Subcutaneous adipose tissue (tissue), 4 donors: ENCODE measurements around the gene PRIMA1. TPM values are rescaled to one million over a fixed set of nuclear protein-coding genes. Genes with fewer than 3 reads are reported as not detected.

ENCODE experiments used
- total RNA-seq, 4 donors: library from RNA; depleted of rRNA; stranded (reverse); fragments of >200 nt; gene quantifications; one replicate each; pipeline ENCODE4 v1.1.0, GENCODE V29; 2016
- TF ChIP-seq, protein P1 (sequence below): fragments of 450-650 bp; IDR thresholded peaks from one replicate; pipeline ENCODE4 v1.5.1; 2016; ENCODE audit warnings: low read depth, mild to moderate bottlenecking, control low read depth, antibody characterized with exemption, moderate library complexity

PRIMA1 gene
- total RNA-seq, 4 donors from 2014 or later = 0.51 to 1.3 (median 0.80) TPM

DNA sequence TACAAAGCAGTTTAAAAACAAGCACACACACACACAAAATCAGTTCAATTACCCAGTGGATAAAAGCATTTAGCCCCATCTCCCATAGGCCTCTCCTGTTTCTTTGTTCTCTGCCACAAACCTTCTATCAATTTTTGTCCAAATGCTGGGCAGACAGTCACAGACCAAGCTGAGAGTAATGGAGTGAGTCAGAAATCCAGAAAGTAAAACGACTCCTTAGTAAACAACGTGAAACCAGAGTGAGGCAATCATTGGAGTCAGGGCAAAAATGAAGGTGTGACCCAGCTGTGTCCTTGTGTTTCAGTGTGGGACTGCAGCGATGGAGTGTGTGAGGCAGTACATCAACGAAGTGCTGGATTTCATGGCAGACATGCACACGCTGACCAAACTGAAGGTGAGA lies 102.0 kb downstream of the PRIMA1 start:
- TF ChIP-seq, protein P1, sequence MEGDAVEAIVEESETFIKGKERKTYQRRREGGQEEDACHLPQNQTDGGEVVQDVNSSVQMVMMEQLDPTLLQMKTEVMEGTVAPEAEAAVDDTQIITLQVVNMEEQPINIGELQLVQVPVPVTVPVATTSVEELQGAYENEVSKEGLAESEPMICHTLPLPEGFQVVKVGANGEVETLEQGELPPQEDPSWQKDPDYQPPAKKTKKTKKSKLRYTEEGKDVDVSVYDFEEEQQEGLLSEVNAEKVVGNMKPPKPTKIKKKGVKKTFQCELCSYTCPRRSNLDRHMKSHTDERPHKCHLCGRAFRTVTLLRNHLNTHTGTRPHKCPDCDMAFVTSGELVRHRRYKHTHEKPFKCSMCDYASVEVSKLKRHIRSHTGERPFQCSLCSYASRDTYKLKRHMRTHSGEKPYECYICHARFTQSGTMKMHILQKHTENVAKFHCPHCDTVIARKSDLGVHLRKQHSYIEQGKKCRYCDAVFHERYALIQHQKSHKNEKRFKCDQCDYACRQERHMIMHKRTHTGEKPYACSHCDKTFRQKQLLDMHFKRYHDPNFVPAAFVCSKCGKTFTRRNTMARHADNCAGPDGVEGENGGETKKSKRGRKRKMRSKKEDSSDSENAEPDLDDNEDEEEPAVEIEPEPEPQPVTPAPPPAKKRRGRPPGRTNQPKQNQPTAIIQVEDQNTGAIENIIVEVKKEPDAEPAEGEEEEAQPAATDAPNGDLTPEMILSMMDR = no peak

DNA sequence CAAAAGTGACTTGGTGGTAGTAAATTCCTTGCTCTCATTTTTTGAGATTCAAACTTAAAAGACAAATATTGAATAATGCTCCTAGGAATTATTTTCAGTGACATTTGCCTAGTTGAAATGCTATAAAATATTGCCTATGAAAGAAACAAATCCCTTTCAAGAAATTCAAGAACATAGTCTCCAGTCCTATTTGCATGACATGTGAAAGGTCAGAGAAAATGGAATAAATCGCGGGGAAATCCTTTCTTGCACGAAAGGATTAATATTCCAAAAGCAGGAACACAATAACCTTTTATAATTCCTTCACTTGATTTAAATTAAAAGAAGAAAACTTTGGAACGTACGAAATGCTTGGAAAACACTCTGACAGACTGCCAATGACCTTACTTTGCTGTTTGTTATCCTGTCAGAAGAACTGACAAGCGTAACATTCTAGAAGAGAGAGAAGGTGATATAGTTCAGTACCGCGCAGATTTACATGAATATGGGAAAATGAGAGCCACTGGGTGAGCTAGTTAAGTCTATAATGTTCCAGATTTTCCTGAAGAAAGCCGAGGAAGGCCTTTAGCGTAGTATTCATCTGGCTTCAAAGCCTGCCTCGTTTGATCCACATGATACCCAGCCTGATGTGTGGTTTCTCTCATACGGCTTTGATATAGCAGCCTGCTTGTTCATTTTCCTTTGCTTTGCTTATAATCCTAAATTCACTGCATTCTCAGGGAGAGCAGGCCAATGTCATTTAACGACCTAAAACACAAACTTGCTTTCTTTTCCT lies 103.0 kb downstream of the PRIMA1 start:
- TF ChIP-seq, protein P1 = no peak

DNA sequence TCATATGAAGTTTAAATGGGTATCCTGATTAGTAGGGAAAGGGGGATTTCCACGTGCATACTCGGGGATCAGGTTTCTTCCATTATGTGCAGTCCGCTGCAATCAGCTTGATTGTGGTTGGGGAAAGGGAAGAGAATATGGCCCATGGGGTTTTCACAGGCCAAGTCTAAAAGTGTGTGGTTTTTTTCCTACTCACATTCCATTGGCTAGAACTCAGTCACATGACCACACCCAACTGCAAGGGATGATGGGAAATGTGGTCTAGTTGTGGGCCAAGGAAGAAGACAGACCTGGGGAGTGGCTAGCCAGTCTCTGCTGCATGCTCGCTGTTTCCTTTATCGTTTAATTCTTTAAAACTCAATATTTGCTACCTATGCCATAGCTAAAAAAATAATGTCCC lies 105.1 kb downstream of the PRIMA1 start:
- TF ChIP-seq, protein P1 = no peak

DNA sequence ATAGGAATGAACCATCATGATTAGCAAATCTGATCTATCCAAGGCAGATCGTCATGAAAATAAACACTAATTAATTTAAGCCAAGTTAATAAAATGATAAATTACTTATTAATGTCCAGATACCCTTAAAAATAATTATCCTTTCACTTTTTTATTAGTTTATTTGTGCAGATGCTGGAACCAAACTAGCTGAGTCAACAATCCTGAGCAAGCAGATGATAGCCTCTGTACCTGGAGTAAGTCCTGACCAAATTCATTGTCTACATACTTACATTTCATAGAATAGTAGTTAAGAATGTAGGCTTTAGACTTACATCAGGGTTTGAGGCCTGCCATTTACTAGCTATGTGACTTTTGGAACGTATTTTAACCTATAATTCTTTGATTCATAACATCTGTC lies 105.8 kb downstream of the PRIMA1 start:
- TF ChIP-seq, protein P1 = no peak

DNA sequence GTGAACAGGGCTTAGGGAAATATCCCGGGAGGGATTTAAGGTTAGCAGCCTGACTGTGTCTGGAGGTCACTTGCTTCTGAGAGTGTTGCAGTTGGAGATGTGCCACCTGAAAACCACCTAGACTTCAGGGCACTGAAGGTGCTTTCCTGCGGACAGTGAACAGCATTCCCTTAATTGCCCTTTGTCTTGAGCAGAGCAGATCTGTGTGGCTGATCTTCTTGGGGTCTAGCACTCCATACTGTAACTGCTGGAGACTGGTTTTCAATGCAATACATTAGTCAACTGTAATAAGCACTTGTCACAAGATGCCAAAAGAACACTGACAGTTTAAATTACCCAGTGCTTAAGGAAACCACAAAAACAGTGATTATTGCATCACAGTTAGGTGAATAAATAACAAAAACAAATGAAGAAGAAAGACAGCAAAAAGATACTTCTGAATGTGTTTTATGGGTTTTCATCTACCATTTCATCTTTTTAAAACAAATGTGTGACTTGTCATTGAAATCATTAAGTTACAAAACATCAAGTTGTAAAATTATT lies 111.8 kb downstream of the PRIMA1 start:
- TF ChIP-seq, protein P1 = no peak

DNA sequence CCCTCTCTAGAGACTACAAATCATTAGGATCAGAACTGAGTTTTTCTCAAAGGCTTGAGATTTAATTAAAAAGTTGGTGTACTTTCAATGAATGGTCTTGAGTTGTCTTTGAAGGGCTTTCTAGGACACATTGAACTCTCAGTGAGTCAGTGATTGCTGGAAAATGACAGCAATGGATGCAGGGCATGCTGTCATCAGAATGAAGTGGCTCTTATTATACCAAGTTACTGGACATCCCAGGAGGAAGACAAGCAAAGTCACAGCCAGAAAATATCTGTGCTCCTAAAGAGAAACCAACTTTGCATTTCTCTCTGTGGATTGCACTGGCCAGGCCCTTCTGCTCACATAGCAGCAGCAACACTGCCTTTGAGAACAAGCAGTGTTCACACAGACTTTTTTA lies 112.6 kb downstream of the PRIMA1 start:
- TF ChIP-seq, protein P1 = no peak

DNA sequence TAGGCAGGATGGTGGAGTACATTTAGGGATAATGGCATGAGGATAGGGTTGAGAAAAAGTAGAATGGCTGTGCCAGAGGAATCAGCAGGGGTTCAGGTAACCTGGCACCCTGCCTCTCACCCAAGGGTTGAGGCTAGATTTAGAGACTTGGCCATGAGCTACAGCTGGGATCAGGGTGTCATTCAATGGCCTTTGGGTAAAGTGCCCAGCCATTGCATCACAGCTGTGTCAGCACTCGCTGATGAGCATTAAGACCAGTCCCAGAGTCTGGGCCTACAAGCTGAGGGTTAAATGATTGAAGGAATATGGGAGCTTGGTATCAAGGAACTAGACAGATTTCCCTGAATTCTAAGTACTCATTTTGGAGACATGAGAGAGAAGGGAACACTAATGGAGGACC lies 113.9 kb downstream of the PRIMA1 start:
- TF ChIP-seq, protein P1 = no peak
